ENCODE results near the gene DNMT3A. TPM values are rescaled to one million over a fixed set of nuclear protein-coding genes. Genes with fewer than 3 reads are reported as not detected.

Gene DNMT3A
- polyA plus RNA-seq, 3 donors: 70.3 to 74.3 (median 70.4) TPM

GRCh38 chr2:25308599-25308998 lies 33.1 kb downstream of the DNMT3A start:
- DNase-seq (ENCODE audit: low read depth in 3 of 3, low spot score in 2 of 3): no peak

DNA sequence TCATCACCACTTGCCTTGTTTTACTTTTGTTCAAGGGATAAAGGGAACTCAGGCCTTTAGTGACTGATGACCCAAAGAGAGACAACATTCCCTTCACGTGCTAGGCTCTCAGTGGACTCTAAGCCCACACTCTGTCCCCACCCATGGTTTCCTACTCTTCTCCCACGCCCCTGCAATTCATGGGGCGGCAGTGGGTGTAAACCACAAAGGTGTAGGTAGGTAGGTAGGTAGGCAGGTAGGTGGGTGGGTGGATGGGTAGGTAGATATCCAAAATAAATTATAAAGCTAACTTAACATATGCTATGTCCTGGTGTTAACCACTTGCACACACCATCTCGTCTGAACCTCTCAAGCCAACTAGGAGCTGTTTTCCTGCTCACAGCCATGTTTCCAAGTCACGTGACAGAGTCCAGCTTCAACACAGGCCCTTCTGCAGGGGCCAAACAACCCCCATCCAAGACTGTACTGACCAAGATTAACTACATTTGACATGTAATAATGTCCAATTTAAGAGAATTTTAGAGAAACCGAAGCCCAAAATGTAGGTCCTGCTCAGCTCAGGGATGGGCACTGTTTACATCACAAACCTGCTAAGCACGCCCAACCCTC lies 33.7 kb downstream of the DNMT3A start:
- no peak for DNase-seq (ENCODE audit: low read depth in 3 of 3, low spot score in 2 of 3)

- no peak for DNase-seq (ENCODE audit: low read depth in 3 of 3, low spot score in 2 of 3)
Observed at GRCh38 chr2:25306777-25307368, 34.9 kb downstream of the DNMT3A start.

- no peak for DNase-seq (ENCODE audit: low read depth in 3 of 3, low spot score in 2 of 3)
Observed at GRCh38 chr2:25305775-25306174, 36.0 kb downstream of the DNMT3A start.

DNA sequence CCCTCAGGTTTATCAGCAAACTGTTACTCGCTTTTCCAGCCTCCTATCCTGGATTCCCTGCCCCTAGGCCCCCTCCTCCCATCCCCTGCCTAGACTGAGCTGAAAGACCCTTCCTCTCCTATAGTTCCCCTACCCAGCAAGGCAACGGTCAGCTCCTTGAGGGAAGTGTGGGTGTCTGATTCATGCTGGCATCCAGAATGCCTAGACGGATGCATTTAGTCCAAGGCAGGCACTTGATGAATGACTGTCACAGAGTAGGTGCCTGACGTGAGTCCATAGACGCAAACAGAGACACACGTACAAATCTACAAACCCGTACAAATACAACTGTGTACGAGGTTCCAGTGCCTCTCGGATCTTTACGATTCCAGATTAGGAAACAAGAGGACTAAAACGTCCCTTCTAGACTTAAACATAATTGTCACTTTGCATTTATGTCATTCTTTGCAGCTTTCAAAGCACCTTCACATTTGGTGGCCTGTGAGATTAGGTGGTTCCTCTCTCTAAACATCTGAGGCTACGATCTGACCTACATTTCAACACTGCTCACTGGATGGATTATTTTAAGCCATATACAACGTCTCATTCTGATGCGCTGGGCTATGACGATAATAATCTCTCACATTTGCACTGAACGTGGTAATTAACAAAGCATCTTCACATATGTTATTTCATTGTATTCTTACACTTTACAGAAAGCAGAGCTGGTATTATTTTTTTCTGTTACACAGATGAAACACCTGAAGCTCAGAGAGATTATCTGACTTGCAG lies 36.7 kb downstream of the DNMT3A start:
- no peak for DNase-seq (ENCODE audit: low read depth in 3 of 3, low spot score in 2 of 3)

- no peak for DNase-seq (ENCODE audit: low read depth in 3 of 3, low spot score in 2 of 3)
Observed at GRCh38 chr2:25304321-25304720, 37.4 kb downstream of the DNMT3A start.

- no peak for DNase-seq (ENCODE audit: low read depth in 3 of 3, low spot score in 2 of 3)
Observed at GRCh38 chr2:25303633-25304236, 38.0 kb downstream of the DNMT3A start.

DNA sequence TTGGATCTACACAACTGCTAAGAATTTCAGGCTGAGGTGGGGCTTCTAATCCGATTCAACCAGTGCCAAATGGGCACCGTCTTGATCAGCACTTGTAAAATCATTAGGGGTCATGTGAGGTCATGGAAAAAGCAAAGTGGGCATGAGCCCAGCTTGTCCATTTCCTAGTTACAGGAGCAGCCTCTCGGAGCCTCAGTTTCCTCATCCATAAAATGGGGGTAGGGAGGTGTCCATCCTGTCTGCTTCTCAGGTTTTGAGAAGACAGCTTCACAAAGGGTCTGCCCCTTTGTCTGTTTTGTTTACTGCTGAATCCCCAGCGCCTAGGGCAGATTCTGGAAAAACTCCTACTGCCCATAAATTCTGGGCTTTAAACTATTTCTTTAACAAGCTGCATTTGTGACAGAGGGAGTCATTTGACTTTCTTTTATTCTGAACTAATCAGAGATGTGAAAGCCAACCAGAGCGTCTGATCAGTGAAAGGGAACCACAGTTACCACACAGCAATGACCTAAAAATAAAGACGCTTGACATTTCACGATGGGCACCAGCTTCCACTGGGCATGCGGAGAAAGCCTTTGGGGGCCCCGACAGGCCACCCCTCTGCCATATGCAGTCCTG lies 38.9 kb downstream of the DNMT3A start:
- no peak for DNase-seq (ENCODE audit: low read depth in 3 of 3, low spot score in 2 of 3)

GRCh38 chr2:25301453-25302352 lies 40.0 kb downstream of the DNMT3A start:
- no peak for DNase-seq (ENCODE audit: low read depth in 3 of 3, low spot score in 2 of 3)

DNA sequence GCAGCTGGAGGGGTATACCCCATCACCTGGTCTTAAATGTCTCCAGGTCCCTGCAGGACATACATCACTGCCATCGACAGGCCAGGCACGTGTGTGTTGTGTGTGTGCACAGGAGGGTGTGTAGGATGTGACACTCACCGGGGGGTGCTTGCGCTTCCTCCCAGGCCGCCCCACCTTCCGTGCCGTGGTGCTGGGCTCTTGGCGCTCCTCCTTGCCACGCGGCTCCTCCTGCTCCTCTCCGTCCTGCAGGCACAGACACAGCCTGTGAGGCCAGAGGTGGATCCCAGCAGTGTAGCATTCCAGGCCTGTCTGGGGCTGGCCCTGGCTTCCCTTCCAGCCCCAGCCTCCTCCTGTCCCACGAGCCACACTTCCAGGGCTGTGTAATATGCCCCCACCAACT lies 41.7 kb downstream of the DNMT3A start:
- DNase-seq (ENCODE audit: low read depth in 3 of 3, low spot score in 2 of 3): no peak

DNA sequence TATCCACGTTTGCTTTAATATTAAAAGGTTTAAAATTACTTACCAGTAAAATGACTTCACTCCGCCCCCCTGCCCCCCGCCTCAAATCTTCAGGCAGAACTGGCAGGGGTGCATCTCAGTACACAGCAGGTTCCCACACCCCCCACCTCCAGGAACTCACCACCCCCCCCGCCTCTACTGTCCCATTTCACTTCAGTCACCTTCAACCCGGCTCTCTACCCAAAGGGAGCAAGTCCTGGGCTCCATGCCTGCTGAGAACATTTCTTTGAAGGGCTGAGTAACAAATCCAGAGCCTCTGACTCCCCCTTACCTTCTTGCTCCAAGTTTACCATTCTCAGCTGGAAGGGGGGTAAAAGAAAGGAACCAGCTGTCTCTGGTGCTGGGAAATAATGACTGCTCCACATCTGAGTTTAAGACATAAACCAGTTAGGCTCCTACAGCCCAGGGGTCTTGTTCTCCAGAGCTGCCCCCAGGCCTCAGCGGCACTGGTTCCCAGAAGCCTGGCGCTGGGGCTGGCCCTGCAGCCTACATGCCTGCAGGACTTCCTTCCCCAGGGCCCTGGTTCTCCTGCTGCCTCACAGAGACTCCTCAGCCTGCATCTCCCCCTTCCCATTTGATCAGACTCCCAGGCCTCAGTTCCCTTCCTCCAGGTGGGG lies 42.8 kb downstream of the DNMT3A start:
- no peak for DNase-seq (ENCODE audit: low read depth in 3 of 3, low spot score in 2 of 3)

DNA sequence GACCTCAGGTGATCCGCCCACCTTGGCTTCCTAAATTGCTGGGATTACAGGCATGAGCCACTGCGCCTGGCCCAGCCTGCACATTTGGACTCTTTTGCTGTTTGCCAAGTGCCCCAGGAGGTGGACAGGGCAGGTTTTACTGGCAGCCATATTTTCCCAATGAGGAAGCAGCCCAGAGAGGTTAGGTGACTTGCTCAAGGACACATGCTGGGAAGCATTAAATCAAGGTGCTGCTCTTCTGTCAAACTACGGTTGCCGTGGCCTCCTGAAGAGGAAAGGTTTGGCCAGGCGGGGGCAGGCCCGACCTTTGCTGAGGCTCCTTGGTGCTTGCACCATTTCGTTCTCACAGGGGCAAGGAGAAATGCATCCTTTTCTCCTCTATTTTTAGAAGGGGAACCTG lies 44.0 kb downstream of the DNMT3A start:
- no peak for DNase-seq (ENCODE audit: low read depth in 3 of 3, low spot score in 2 of 3)

DNA sequence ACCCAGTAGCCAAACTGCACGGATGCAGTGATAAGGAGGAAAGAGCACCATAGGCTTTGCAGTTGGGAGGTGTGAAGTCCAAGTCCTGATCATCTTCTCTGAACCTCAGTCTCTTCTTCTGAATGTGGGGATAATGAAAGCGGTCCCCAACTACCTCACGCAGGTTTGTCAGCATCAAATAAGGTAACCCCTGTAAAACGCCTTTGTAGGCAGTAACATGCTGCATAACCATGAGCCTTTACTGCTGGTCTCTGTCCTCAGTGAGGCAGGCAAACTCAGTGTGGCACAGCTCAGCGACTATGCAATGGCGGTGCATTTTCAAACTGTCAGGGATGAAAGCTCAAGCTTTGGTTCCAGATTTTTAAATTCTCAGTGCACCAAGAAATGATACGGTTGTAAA lies 46.1 kb downstream of the DNMT3A start:
- no peak for DNase-seq (ENCODE audit: low read depth in 3 of 3, low spot score in 2 of 3)

- no peak for DNase-seq (ENCODE audit: low read depth in 3 of 3, low spot score in 2 of 3)
Observed at GRCh38 chr2:25294573-25295462, 46.9 kb downstream of the DNMT3A start.

GRCh38 chr2:25293958-25294562 lies 47.7 kb downstream of the DNMT3A start:
- DNase-seq (ENCODE audit: low read depth in 3 of 3, low spot score in 2 of 3): no peak

DNA sequence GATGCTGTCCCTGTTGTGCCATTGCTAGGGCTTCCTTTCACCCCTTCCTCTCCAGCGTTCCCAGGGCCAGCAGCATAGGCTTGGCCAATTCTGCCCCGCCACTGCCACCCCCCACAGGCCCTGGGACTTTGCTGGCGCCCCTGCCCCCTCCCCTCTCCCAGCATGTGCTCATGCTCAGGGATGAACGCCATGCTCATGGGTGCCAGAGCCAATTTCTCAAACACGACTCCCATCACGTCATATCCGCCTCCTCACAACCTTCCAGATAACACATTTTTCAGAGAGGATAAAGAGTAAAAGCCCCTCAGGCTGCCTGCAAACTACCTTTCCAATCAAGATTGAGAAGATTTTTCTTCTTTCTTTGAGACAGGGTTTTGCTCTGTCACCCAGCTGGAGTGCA lies 48.6 kb downstream of the DNMT3A start:
- DNase-seq (ENCODE audit: low read depth in 3 of 3, low spot score in 2 of 3): no peak

GRCh38 chr2:25292408-25292807 lies 49.3 kb downstream of the DNMT3A start:
- no peak for DNase-seq (ENCODE audit: low read depth in 3 of 3, low spot score in 2 of 3)

GRCh38 chr2:25290811-25291495 lies 50.8 kb downstream of the DNMT3A start:
- no peak for DNase-seq (ENCODE audit: low read depth in 3 of 3, low spot score in 2 of 3)

Data from right renal cortex interstitium (tissue), 3 donors.